ENCODE data around the gene MAPK8IP1.

The MAPK8IP1 gene

GRCh38 chr11:45931739-45932138 lies 46.3 kb downstream of the MAPK8IP1 start:
- CTCF ChIA-PET: interaction anchor here (0.5 kb wide), 1 partner anchor 1375 kb away, joined by 3 read pairs; no protein-coding TSS in a partner anchor
- POLR2A ChIA-PET (ENCODE audit: low non-redundant PET): interaction anchor here (1.0 kb wide), 1 partner anchor 10 kb away, joined by 4 read pairs; the partner anchor contains the start of gene LARGE2
- H3K27ac ChIP-seq: peak overlapping the region; percentile 100
- no peak for TF ChIP-seq CTCF (conservative IDR thresholded peaks at IDR 0.05; ENCODE audit: low read depth)
- no peak for DNase-seq (ENCODE audit: low spot score)

GRCh38 chr11:45932217-45932616 lies 46.8 kb downstream of the MAPK8IP1 start:
- DNase-seq (ENCODE audit: low spot score): no peak
- H3K27ac ChIP-seq: peak overlapping the region; percentile 100
- CTCF ChIA-PET: interaction anchor here (0.5 to 0.6 kb wide), 2 partner anchors 432 to 1375 kb away, joined by 3 read pairs; no protein-coding TSS in a partner anchor
- POLR2A ChIA-PET (ENCODE audit: low non-redundant PET): no interaction called here
- TF ChIP-seq CTCF (conservative IDR thresholded peaks at IDR 0.05; ENCODE audit: low read depth): no peak

GRCh38 chr11:45933131-45933831 lies 47.8 kb downstream of the MAPK8IP1 start:
- peak overlapping the region; percentile 82 for H3K27ac ChIP-seq
- POLR2A ChIA-PET (ENCODE audit: low non-redundant PET): no interaction called here
- CTCF ChIA-PET: no interaction called here
- DNase-seq (ENCODE audit: low spot score): no peak
- no peak for TF ChIP-seq CTCF (conservative IDR thresholded peaks at IDR 0.05; ENCODE audit: low read depth)

GRCh38 chr11:45933846-45934579 lies 48.6 kb downstream of the MAPK8IP1 start:
- peak overlapping the region; percentile 82 for H3K27ac ChIP-seq
- ChIA-PET POLR2A (ENCODE audit: low non-redundant PET) (interaction anchor here (0.6 kb wide), 1 partner anchor 23 kb away, joined by 3 read pairs; no protein-coding TSS in a partner anchor), CTCF (interaction anchor here (0.6 kb wide), 1 partner anchor 87 kb away, joined by 3 read pairs; the partner anchor contains the start of gene CRY2)
- DNase-seq (ENCODE audit: low spot score): no peak
- no peak for TF ChIP-seq CTCF (conservative IDR thresholded peaks at IDR 0.05; ENCODE audit: low read depth)

- ChIA-PET POLR2A (ENCODE audit: low non-redundant PET) (interaction anchor here (0.6 kb wide), 1 partner anchor 23 kb away, joined by 3 read pairs; no protein-coding TSS in a partner anchor), CTCF (interaction anchor here (0.6 kb wide), 1 partner anchor 87 kb away, joined by 3 read pairs; the partner anchor contains the start of gene CRY2)
- H3K27ac ChIP-seq: peak overlapping the region; percentile 82
- no peak for DNase-seq (ENCODE audit: low spot score)
- no peak for TF ChIP-seq CTCF (conservative IDR thresholded peaks at IDR 0.05; ENCODE audit: low read depth)
Observed at GRCh38 chr11:45934580-45935318, 49.3 kb downstream of the MAPK8IP1 start.

Measured in RWPE1 (cell line).